Spleen (tissue), 7 donors: ENCODE results near the gene EPB41.
"Not testable (repeated sequence)": the region's sequence is repeated elsewhere in the genome, so short reads cannot be mapped to it uniquely, and the experiment has no call there.

Source experiments
- CTCF ChIP-seq, 11 experiments: fragments of 200-600 bp in 7 of 11; fragments of 450-650 bp in 4 of 11; sonication (generic) in 4 of 11; IDR thresholded peaks in 8 of 11; conservative IDR thresholded peaks in 3 of 11; 1 replicate in 7 of 11; 2 replicates in 4 of 11; pipeline versions ENCODE4 v1.4.0 to v1.8.0; 2016 to 2021; ENCODE audit warnings: antibody characterized with exemption in 11 of 11, inconsistent platforms in 4 of 11, mild to moderate bottlenecking in 1 of 11
- POLR2A ChIP-seq, 3 donors: fragments of 450-650 bp; IDR thresholded peaks; one replicate each; pipeline ENCODE4 v1.5.1; 2017; ENCODE audit warnings: antibody characterized with exemption in 3 of 3, mild to moderate bottlenecking in 1 of 3
- POLR2AphosphoS5 ChIP-seq, 3 donors: sonication (generic); formaldehyde crosslinking; IDR thresholded peaks; one replicate each; pipeline ENCODE4 v1.5.1; 2017; ENCODE audit warnings: antibody characterized with exemption in 3 of 3
- donor health status: DM: no; HTN: no; CAD: no; lungs with moderate emphysema.
- donor health status: DM: no; HTN: no; CAD: no.
- donor health status: DM: no; HTN: no; CAD: no.

DNA sequence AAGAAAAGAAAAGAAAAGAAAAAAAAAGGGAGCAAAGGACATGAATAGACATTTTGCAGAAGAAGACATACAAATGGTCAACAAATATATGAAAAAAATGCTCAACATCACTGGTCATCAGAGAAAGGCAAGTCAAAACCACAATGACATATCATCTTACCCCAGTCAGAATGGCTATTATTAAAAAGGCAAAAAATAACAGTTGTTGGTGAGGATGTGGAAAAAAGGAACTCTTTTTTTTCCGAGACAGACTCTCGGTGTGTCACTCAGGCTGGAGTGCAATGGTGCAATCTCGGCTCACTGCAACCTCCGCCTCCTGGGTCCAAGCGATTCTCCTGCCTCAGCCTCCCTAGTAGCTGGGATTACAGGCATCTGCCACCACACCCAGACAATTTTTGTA is 39.2 kb upstream of the EPB41 start:
- TF ChIP-seq CTCF (IDR thresholded peaks at IDR 0.05 in 8 of 11, conservative IDR thresholded peaks at IDR 0.05 in 3 of 11); POLR2A (IDR thresholded peaks at IDR 0.05); POLR2AphosphoS5 (IDR thresholded peaks at IDR 0.05): not testable (repeated sequence)
